ENCODE measurements around the gene PCYT1B.
A peak's percentile ranks its signal among the peaks of the same experiment; 100 is the strongest.
"Not testable (repeated sequence)": the region's sequence is repeated elsewhere in the genome, so short reads cannot be mapped to it uniquely, and the experiment has no call there.

Gene PCYT1B

DNA sequence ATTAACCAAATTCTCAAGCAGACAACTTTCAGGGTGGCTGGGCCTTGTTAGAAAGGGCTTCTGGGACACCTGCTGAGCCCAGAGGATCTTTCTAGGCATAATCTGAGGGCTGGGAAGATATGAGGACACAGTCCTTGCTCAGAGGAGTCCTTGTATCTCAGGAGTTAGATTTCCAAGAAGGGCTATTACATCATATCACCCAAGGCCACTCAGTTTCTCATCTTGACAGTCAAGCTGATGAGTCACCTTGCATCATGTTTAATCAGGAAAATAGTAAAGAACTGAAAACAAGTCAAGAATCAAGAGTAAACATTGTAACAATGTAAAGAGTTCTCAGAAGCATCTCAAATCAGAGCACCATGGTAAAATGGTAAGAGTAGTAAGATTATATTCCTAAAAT is 4.0 kb downstream of the PCYT1B start:
- peak; percentile 1 for DNase-seq

DNA sequence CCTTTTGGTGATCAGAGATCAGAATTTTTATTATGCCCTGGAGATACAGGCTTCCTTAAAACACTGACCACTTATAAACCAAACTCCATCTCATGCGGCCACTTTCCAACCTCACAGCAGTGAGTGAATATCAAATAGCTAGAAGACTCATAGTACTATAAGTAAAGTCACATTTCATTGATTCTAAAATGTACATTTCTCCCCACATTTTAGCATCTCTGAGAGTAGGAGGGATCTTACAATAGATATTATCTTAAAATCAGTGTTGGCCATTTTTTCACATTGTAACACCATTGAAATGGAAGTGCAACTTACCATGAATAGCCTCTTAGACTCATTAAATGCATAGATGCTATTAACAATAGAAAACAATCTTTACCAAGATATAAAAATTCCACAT is 17.4 kb downstream of the PCYT1B start:
- DNase-seq: no peak

GRCh38 chrX:24619647-24620046 is 27.5 kb downstream of the PCYT1B start:
- peak; percentile 62 for DNase-seq

DNA sequence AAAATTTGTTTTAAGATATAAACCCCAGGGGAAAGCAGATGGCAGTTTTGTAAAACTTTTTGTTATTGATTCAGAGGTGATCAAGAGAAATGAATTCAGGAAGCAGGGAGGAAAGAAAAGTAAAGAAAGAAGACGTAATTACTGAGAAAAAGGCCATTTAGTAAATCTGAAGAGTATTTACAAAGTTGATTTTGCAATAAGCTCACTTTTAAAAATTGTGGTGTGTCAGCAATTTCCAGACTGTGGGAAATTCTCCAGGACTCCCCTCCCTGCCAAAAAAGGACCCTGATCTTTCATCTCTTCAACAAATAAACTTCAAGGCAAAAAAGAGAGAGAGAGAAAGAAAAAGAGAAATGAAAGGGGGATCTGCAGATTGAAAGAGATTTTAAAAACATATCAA is 36.6 kb downstream of the PCYT1B start:
- no peak for DNase-seq

DNA sequence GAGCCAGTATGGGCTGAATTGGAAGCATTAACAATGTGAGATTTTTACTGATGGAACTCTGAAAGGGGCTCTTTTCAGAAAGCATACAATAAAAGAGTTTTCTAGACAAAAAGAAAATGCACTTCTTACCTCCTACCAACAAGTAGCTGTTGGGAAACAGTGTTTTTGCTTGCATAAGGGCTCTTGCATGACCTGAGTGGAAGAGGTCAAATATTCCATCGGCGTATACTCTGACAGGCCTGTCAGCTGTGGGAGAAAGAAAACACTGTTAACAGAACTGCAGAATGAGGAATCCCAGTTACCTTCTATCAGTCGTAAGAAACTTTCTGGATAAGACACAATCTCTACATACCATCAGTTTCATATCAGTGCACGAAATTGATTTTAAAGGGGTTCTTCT is 39.5 kb downstream of the PCYT1B start:
- DNase-seq: no peak

DNA sequence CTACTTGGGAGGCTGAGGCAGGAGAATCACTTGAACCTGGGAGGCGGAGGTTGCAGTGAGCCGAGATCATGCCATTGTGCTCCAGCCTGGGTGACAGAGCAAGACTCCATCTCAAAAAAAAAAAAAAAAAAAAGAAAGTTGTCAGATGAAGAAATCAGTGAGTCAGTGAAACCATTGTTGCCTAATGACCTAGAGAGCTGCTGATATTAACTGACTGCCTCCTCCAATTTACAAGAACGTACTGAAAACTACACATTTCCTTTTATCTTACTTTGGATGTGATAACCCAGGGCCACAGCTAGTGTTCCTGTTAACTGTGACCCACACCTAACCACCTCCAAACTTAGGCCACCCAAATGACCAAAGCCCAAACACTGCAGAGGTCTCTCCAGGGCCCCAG is 41.2 kb downstream of the PCYT1B start:
- DNase-seq: not testable (repeated sequence)

DNA sequence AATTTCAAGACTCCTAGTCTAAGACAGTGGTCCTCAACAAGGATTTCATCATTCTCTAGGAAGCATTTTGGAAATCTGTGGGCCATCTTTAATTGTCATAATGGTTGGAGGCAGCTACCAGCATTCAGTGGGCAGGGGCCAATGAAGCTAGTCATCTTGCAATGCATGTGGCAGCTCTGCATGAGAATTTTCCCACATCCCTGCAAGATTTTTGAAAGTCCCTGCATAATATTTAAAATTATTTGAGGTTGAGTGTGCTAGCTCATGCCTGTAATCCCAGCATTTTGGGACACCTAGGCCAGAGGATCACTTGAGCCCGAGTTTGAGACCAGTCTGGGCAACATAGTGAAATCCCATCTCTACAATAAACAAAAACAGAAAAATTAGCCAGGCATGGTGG is 44.0 kb downstream of the PCYT1B start:
- DNase-seq: no peak

- no peak for DNase-seq
Observed at GRCh38 chrX:24601858-24602257, 45.3 kb downstream of the PCYT1B start.

GRCh38 chrX:24594501-24594900 is 52.6 kb downstream of the PCYT1B start:
- no peak for DNase-seq

DNA sequence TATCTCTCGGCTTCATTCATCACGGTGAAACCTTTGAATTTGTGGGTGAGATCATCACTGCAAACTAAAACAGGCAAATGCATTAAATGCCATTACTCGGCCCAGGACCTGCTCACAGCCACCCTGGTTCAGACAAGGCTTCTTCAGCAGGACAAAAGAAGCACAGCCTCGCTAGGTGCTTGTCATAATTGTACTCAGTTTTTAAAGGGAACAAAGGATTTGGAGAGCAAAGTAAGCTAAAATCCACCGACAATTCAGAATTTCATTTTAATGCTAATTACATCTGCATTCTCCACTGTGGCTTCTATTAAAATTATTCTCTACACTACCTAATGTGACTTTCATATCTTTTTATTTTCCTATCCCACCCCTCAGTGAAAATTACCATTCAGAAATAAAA is 57.0 kb downstream of the PCYT1B start:
- no peak for DNase-seq

GRCh38 chrX:24577091-24577490 is 70.1 kb downstream of the PCYT1B start:
- no peak for DNase-seq

DNA sequence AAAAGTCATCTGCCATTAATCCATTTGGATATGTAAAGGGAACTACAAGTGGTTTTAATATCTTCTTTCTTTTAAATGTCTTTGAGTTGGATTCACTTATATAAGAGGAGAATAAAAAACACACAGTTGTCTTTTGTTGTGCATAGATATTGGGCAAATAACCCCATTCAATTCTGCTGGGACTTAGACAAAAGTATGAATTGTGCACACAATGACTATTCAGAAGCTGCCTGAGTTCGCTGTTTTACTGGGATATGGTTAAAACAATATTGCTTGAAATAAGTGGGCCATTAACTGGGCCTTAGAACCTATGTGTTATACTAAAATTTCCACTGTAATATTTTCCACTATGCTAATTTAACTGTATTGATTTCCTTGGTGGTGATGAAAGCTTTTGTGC is 71.7 kb downstream of the PCYT1B start:
- DNase-seq: no peak

- no peak for DNase-seq
Observed at GRCh38 chrX:24574743-24575142, 72.4 kb downstream of the PCYT1B start.

DNA sequence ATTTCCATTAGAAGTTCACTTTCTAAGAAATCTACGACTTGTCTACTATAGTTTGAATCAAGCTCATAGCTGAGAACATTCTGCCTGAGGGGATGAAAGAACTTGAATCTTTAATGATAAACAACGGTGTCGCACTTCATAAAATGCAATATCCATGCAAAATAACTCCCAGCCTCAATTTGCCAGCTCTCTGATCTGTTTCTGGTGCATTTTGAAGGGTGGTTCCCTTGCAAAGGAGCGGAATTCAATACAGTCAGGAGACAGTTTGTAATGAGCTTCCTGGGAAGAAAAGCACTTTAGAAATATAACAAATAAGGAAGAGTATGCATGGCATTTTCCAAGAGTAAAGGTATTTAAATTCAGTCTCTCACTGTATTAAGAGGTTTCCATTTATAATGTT is 80.0 kb downstream of the PCYT1B start:
- DNase-seq: no peak

DNA sequence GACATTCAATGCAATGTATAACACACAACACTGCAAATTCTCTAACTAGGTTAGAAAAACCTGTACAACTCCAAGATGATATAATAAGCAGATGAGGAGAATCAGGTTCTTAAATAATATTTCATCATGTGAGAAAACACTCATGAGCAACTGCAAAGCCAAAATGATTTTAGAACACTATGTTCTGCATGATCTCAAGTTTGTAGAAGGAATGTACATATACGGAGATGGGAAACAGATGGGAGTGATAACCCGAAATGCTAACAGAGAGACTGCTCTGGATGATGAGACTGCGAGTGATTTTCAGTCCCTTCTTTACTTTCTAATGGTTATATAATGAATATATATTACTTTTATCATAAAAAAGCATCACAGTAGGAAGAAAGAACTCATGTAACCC is 80.9 kb downstream of the PCYT1B start:
- DNase-seq: no peak

DNA sequence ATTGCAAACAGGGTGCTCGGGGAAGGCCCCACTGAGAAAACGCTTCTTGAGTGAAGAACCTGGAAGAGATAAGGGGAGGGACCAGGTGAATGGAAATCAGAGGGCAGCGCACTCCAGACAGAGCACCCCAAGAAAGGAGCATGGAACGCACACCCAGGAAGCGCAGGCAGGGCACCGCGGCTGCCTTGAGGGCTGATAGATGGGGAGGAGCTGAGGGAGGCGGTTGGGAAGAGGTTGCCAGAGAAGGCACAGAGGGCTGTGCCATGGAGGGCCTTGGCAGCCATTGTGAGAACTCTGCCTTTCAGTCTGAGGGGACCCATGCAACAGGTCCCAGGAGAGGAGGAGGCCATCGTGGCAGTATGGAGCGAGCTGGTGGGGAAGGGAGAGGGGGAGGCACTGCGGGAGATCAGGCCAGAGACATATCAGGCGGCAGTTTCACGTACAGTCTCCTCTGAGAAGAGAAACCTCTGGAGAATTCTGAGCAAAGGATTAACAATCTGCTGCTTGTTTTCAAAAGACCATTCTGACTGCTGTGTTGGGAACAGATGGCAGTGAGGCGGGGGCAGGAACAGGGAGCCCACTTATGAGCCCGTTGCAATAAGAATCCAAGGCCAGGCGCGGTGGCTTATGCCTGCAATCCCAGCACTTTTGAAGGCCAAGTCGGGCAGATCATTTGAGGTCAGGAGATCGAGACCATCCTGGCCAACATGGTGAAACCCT is 83.7 kb downstream of the PCYT1B start:
- DNase-seq: no peak

DNA sequence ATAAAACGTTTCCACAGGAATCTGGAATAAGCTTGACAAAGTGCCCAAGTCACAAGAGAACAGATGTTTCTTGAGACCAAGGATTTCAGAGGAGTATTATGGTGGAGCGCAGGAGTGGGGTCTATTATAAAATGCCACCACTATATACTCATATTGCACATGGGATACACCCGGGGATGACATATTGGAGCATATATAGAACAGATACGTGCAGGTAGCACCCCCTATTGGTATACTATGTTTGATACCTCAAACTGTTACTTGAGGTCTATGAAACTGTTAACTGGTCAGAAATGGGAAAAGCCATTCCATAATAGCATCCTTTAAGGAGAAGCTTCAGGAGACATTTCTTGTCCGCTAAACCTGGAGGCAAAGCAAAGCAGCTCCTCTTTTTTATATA is 86.0 kb downstream of the PCYT1B start:
- DNase-seq: peak; percentile 20

DNA sequence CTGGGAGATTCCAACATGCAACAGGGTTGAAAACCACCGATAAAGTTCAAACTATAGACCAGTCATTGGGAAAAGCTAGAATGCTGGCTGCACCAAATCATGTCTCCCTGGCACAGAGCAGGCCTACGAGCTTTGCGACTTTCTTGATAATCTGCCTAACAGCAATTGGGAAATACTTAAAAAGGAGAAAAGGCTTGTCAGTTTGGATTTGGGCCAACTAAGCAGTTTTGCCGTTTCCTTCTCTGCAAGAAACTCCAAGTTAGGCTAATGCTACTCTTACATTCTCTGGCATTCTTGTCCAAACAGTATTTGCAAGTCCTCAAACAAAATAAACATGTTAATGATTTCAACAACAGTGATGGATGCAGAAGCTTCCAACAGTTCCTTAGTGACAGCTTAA is 94.1 kb downstream of the PCYT1B start:
- no peak for DNase-seq

DNA sequence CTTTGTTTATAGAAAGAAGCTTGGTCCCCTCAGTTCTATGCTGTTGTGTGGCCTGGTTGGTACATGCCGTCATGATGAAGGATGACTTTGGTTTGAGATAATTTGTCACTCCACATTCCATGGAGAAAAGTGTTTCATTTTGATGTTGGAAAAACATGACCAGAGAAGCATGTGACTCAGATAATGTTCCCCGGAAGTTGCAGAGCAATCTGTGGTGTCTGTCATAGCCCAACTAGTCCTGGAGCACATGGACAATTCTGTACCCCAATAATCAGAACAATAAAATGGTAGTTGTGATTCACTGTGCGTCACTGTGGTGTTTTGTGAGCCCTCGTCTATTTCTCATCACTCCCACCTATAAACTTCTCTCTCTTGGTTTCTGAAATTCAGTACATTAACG is 97.0 kb downstream of the PCYT1B start:
- DNase-seq: peak; percentile 42

GRCh38 chrX:24547961-24548360 is 99.2 kb downstream of the PCYT1B start:
- no peak for DNase-seq

GRCh38 chrX:24542756-24543155 is 104.4 kb downstream of the PCYT1B start:
- no peak for DNase-seq

DNA sequence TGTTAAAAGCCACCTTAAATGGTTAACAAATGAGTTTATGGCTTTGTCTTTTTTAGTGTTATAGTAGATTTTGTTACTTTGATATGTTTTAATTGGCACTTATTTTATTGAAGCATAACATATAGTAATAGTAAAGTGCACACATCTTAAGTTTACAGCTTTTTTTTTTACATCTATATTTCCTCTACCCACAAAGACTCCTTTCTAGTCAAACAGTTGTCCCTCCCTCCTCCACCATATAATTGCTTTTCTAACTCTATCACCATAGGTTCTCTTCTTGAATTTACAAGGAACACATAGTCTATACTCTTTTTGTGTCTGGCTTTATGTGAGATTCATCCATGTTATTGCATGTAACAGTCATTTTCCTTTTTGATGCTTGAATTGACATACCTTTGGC is 110.6 kb downstream of the PCYT1B start:
- DNase-seq: no peak

DNA sequence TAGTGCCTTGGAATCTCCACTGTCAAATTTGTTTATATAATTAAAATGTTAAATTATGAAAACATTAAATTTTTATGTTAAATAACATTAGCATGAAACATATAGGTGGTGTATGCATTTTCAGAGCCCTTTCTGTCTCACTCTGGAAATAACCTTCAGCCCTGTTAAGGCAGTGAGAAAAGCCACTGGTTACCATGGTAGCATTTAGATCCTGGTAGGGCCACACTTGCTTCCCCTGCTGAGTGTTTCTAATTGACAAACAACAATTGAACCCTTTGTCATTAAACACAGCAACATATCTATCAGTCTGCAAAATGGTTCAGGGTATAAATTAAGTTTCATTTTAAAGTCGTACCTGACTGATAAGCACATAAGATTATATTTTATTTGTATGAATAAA is 118.5 kb downstream of the PCYT1B start:
- no peak for DNase-seq

- DNase-seq: no peak
Observed at GRCh38 chrX:24526616-24527015, 120.5 kb downstream of the PCYT1B start.

- DNase-seq: no peak
Observed at GRCh38 chrX:24525455-24525854, 121.7 kb downstream of the PCYT1B start.

- no peak for DNase-seq
Observed at GRCh38 chrX:24520472-24520871, 126.7 kb downstream of the PCYT1B start.

All from EL (cell line).